ENCODE data around the gene VTCN1. TPM values are rescaled to one million over a fixed set of nuclear protein-coding genes. Genes with fewer than 3 reads are reported as not detected.

VTCN1 gene
- total RNA-seq, 1 donor from 2014 or later, result 0.47 TPM

GRCh38 chr1:117097443-117097842 is 113.3 kb downstream of the VTCN1 start:
- H3K4me3 Mint-ChIP-seq, result no peak overlapping the region
- no peak for TF ChIP-seq CTCF (conservative IDR thresholded peaks at IDR 0.05)
- no peak for DNase-seq (ENCODE audit: low read depth, low spot score)
- H3K4me1 Mint-ChIP-seq, result peaks cover 22% of the 10 kb centered on the region
- no peaks in the 10 kb centered on the region for H3K9me3 Mint-ChIP-seq
- H3K36me3 Mint-ChIP-seq (ENCODE audit: low read depth), result peaks cover 22% of the 10 kb centered on the region
- no peak overlapping the region for H3K27ac Mint-ChIP-seq (ENCODE audit: unreplicated experiment)
- no peaks in the 10 kb centered on the region for H3K27me3 Mint-ChIP-seq (ENCODE audit: low read depth)

- no peak for DNase-seq (ENCODE audit: low read depth, low spot score)
- Mint-ChIP-seq H3K36me3 (ENCODE audit: low read depth) (peaks cover 20% of the 10 kb centered on the region), H3K27me3 (ENCODE audit: low read depth) (no peaks in the 10 kb centered on the region), H3K4me3 (no peak overlapping the region), H3K4me1 (peaks cover 24% of the 10 kb centered on the region), H3K27ac (ENCODE audit: unreplicated experiment) (no peak overlapping the region), H3K9me3 (no peaks in the 10 kb centered on the region)
- no peak for TF ChIP-seq CTCF (conservative IDR thresholded peaks at IDR 0.05)
These were observed 113.7 kb downstream of the VTCN1 start for GRCh38 chr1:117096951-117097408.

DNA sequence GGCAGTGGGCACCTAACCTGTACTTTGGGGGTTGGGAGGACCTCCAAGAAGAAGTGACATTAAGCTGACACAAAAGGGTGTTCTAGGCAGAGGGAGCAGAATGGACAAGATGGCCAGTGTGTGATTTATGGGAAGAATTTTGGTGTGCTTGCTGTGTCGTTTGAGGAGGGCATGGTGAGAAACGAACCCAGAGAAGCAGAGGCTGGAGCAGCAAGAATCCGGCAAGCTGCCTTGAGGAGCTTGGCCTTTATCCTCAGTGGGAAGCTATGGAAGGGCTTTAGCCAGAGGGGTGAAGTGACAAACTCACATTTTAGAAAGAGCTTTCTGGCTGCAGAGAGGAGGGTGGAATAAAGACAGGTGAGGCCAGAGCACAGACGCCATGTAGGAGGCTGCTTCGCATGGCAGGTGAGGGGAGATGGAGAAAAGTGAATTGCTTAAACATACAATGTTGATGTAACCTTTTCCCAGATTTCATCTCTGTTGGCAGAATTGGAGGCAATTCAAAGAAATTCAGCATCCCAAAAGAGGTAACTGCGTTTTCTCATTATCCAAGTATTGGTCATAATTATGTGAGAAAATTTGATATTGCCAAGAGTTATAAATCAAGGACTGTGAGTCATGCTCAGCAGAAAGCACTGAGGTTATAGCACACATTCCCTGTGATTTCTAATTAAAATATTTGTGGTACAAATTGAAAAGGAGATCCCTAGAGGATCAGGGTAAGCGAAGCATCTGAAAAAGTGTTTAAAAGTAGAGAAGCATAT is 115.7 kb downstream of the VTCN1 start:
- TF ChIP-seq CTCF (conservative IDR thresholded peaks at IDR 0.05), result no peak
- Mint-ChIP-seq H3K27ac (ENCODE audit: unreplicated experiment) (peak overlapping the region; percentile 39), H3K36me3 (ENCODE audit: low read depth) (peaks cover 23% of the 10 kb centered on the region), H3K9me3 (no peaks in the 10 kb centered on the region), H3K27me3 (ENCODE audit: low read depth) (no peaks in the 10 kb centered on the region), H3K4me1 (peaks cover 25% of the 10 kb centered on the region), H3K4me3 (no peak overlapping the region)
- no peak for DNase-seq (ENCODE audit: low read depth, low spot score)

- H3K4me1 Mint-ChIP-seq, result peaks cover 28% of the 10 kb centered on the region
- no peaks in the 10 kb centered on the region for H3K9me3 Mint-ChIP-seq
- peaks cover 26% of the 10 kb centered on the region for H3K36me3 Mint-ChIP-seq (ENCODE audit: low read depth)
- H3K27me3 Mint-ChIP-seq (ENCODE audit: low read depth), result no peaks in the 10 kb centered on the region
- no peak for DNase-seq (ENCODE audit: low read depth, low spot score)
- H3K4me3 Mint-ChIP-seq, result no peak overlapping the region
- peak; percentile 48 for TF ChIP-seq CTCF (conservative IDR thresholded peaks at IDR 0.05)
- H3K27ac Mint-ChIP-seq (ENCODE audit: unreplicated experiment), result peak overlapping the region; percentile 92
These were observed 116.7 kb downstream of the VTCN1 start for GRCh38 chr1:117093870-117094621.

Small RNAs within 50 kb of the gene (microRNA-seq; reads per million reads assigned to microRNA genes)
- gene MIR942, result 208 reads per million, percentile 67 among the genes with 10 or more reads in this experiment

Other genes starting within 250 kb of the VTCN1 start
- 3.7 and 4.3 TPM in 2 replicates for gene CD101, start 209.2 kb downstream of the VTCN1 start, total RNA-seq
- 66.7 and 69.8 TPM in 2 replicates for gene TTF2, start 150.6 kb downstream of the VTCN1 start, total RNA-seq
- gene TRIM45, start 89.2 kb downstream of the VTCN1 start, total RNA-seq, result 13.3 and 16.6 TPM in 2 replicates
- gene MAN1A2, start 156.5 kb upstream of the VTCN1 start, total RNA-seq, result 39.4 and 44.7 TPM in 2 replicates